ENCODE measurements around the gene PSPC1.
"Not testable (repeated sequence)": the region's sequence is repeated elsewhere in the genome, so short reads cannot be mapped to it uniquely, and the experiment has no call there.

DNA sequence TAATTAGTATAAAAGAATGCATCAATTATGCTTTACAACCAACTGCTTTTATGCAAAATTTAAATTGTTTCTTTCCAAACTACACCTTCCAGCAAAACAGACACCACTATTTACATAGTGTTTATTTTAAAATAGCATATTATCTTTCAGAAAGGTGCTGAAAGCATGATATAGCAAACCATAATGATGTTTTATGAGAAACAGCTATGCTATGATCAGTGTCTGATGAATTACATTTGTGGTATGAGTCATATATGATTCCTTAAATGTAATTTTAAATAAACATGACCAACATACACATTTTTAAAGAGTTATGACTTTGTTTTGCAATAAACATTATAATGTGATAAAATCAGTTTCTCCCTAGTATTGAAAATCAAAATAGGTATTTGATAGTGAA lies 81.1 kb downstream of the PSPC1 start:
- TF ChIP-seq, protein P1, sequence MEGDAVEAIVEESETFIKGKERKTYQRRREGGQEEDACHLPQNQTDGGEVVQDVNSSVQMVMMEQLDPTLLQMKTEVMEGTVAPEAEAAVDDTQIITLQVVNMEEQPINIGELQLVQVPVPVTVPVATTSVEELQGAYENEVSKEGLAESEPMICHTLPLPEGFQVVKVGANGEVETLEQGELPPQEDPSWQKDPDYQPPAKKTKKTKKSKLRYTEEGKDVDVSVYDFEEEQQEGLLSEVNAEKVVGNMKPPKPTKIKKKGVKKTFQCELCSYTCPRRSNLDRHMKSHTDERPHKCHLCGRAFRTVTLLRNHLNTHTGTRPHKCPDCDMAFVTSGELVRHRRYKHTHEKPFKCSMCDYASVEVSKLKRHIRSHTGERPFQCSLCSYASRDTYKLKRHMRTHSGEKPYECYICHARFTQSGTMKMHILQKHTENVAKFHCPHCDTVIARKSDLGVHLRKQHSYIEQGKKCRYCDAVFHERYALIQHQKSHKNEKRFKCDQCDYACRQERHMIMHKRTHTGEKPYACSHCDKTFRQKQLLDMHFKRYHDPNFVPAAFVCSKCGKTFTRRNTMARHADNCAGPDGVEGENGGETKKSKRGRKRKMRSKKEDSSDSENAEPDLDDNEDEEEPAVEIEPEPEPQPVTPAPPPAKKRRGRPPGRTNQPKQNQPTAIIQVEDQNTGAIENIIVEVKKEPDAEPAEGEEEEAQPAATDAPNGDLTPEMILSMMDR (IDR thresholded peaks at IDR 0.05): not testable (repeated sequence)
- TF ChIP-seq POLR2A, EP300 (IDR thresholded peaks at IDR 0.05): not testable (repeated sequence)

Measured in tibial nerve (tissue), 4 donors.